Measurements from ENCODE around the gene MEGF9. TPM values are rescaled to one million over a fixed set of nuclear protein-coding genes. Genes with fewer than 3 reads are reported as not detected.

MEGF9 gene
- total and polyA plus RNA-seq, 7 experiments from 2014 or later, result 3.9 to 35.4 (median 11.1) TPM

DNA sequence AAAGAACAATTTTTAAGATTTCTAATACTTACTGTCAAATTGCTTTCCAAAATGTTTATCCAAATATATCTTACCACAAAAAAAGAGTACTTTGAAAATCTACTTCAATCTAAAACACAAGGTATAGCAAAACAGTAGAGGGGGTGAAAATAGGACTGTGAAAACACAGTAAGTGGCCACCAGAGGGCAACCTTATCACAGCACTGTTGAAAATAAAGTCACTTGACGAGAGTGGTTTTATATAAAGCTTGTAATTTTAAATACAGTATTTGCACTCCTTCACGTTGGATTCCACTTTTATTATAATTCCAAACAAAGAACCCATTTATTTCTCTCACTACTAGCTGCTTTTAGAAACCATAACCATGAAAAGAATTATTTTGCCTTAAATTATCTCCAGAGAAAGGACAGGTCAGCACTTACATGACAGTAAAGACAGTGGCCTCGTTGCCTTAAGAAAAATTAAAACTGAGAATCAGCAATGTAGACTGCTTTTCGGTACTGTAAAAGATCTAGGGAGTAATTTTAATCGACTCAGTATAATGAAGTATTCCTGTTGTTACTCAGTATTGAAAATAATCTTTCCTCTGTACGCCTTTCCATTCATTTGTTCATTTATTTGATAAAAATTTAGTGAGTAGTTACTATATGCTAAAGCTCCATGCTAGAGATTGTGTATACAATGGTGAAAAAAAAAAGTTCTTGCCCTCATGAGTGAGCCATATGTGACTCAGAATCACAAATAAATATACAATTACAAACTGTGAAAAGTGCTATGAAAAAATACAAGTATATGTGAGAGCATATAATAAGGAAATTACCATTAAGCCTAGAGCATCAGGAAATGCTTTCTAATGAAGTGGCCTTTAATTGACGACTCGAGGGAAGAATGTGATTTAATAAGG is 94.3 kb downstream of the MEGF9 start:
- Mint-ChIP-seq H3K4me3 (no peak overlapping the region), H3K27me3 (no peaks in the 10 kb centered on the region), H3K9me3 (no peaks in the 10 kb centered on the region), H3K36me3 (peaks cover 0 to 23% (median 0%) of the 10 kb centered on the region in 5 donors), H3K4me1 (peaks cover 3 to 10% (median 7%) of the 10 kb centered on the region in 7 donors), H3K27ac (no peak overlapping the region)
- Histone ChIP-seq H3K9me3 (ENCODE audit: control insufficient read depth in 2 of 3, low read length in 3 of 3) (no peaks in the 10 kb centered on the region), H3K4me1 (ENCODE audit: control insufficient read depth in 2 of 2, insufficient read depth in 2 of 2, low read length in 2 of 2) (peaks cover 0 to 3% of the 10 kb centered on the region in 2 donors), H3K4me3 (ENCODE audit: low read length) (no peak overlapping the region), H3K27me3 (ENCODE audit: control insufficient read depth in 2 of 2, insufficient read depth in 2 of 2, low read length in 2 of 2) (no peaks in the 10 kb centered on the region), H3K27ac (ENCODE audit: low read depth, low read length) (no peak overlapping the region), H3K36me3 (ENCODE audit: control insufficient read depth in 2 of 3, insufficient read depth in 3 of 3, low read length in 3 of 3) (no peaks in the 10 kb centered on the region)
- ATAC-seq (peak; percentile 94), DNase-seq (peak in 8 of 9 donors; percentile 22 to 59 (median 52))
- ChIA-PET POLR2A (interaction anchor here (0.6 kb wide), 1 partner anchor 397 kb away, joined by 3 read pairs; no protein-coding TSS in a partner anchor), CTCF (interaction anchor here (0.6 to 1.0 kb wide), 4 partner anchors 9 to 310 kb away, joined by 3 read pairs; no protein-coding TSS in a partner anchor)
- intact Hi-C loops (cut with micrococcal nuclease), result loop anchor here (1.0 to 5.0 kb wide), 6 partner anchors 92 to 780 kb away; partner anchors contain the start of gene MEGF9 (in 2 of the 2)

DNA sequence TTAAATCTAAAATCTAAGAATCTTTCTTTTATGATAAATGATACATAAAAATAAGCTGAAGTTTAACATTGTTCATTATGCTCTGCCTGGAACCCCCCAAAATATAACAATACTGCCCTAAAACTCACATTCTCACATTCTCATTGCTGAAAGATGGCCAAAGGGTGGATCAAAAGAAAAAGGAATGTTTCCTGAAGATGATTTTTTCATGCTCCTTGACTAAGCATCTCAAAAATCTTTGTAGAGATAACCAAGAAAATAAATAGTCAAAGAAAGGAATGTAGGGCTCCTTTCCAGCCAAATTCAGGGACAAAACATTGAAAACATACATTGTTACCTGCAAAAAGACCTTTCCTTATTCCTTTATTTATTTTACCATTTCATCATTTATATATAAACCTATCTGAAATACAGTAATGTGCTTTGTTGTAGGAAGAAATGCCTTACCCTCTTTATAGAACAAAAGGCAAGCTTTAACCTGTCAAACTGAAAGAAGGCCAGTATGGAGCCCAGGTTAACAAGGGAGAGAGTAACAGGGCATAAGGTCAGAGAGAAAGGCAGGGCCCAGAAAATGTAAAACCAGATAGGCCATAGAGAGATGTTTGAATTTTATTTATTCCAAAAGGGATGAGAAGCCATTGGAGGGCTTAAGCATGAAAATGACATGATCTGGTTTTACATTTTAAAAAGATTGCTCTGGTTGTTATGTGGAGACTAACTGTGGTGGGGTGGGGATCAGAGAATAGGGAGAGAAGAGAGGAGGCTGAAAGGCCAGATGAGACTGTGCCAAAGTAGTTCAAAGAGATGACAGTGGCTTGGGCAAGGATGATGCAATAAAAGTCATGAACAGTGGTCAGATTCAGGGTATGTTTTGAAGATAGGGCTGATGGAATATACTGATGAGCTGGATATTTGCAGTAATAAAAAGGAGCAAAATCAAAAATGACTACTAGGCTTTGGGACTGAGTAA is 97.0 kb downstream of the MEGF9 start:
- Histone ChIP-seq H3K27ac (ENCODE audit: low read depth, low read length) (no peak overlapping the region), H3K36me3 (ENCODE audit: control insufficient read depth in 2 of 3, insufficient read depth in 3 of 3, low read length in 3 of 3) (no peaks in the 10 kb centered on the region), H3K9me3 (ENCODE audit: control insufficient read depth in 2 of 3, low read length in 3 of 3) (no peaks in the 10 kb centered on the region), H3K27me3 (ENCODE audit: control insufficient read depth in 2 of 2, insufficient read depth in 2 of 2, low read length in 2 of 2) (no peaks in the 10 kb centered on the region), H3K4me3 (ENCODE audit: low read length) (no peak overlapping the region), H3K4me1 (ENCODE audit: control insufficient read depth in 2 of 2, insufficient read depth in 2 of 2, low read length in 2 of 2) (peaks cover 0 to 3% of the 10 kb centered on the region in 2 donors)
- H3K4me1 Mint-ChIP-seq, result peaks cover 3 to 10% (median 7%) of the 10 kb centered on the region in 7 donors
- no peak for DNase-seq
- H3K4me3 Mint-ChIP-seq, result no peak overlapping the region
- H3K36me3 Mint-ChIP-seq, result peaks cover 0 to 27% (median 0%) of the 10 kb centered on the region in 5 donors
- H3K9me3 Mint-ChIP-seq, result no peaks in the 10 kb centered on the region
- peak overlapping the region in 1 of 9 donors; percentile 32 for H3K27ac Mint-ChIP-seq
- no peak for ATAC-seq
- ChIA-PET CTCF (interaction anchor here (0.6 to 1.3 kb wide), 2 partner anchors 9 to 11 kb away, joined by 3 read pairs; no protein-coding TSS in a partner anchor), POLR2A (no interaction called here)
- intact Hi-C loops (cut with micrococcal nuclease), result loop anchor here in 1 of 2 donors (5.0 kb wide), 1 partner anchor 95 kb away; the partner anchor contains the start of gene MEGF9
- H3K27me3 Mint-ChIP-seq, result no peaks in the 10 kb centered on the region

DNA sequence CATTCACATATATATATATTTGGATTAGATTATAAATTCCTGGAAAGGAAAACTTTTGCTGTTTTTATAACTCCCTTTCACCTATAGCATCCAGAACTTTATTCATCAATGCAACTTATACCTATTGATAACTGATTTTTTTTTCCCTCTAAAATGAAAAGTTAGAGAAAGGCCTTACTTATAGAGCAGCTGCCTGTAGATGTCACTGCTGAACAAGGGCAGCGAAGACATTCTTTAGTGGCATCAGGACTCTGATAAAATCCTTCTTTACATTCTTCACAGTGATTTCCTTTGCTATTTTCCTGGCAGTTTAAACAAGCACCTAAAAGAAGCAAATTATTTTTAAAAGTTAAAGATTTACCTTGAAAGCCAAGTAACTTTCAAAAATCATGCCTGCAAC is 102.1 kb downstream of the MEGF9 start:
- Histone ChIP-seq H3K4me1 (ENCODE audit: control insufficient read depth in 2 of 2, insufficient read depth in 2 of 2, low read length in 2 of 2) (no peaks in the 10 kb centered on the region), H3K9me3 (ENCODE audit: control insufficient read depth in 2 of 3, low read length in 3 of 3) (no peaks in the 10 kb centered on the region), H3K27me3 (ENCODE audit: control insufficient read depth in 2 of 2, insufficient read depth in 2 of 2, low read length in 2 of 2) (no peaks in the 10 kb centered on the region), H3K27ac (ENCODE audit: low read depth, low read length) (no peak overlapping the region), H3K4me3 (ENCODE audit: low read length) (no peak overlapping the region), H3K36me3 (ENCODE audit: control insufficient read depth in 2 of 3, insufficient read depth in 3 of 3, low read length in 3 of 3) (peaks cover 4 to 8% (median 5%) of the 10 kb centered on the region in 3 experiments)
- peaks cover 5 to 42% (median 19%) of the 10 kb centered on the region in 5 donors for H3K36me3 Mint-ChIP-seq
- ChIA-PET POLR2A (no interaction called here), CTCF (no interaction called here)
- no peak overlapping the region for H3K4me3 Mint-ChIP-seq
- no peaks in the 10 kb centered on the region for H3K27me3 Mint-ChIP-seq
- intact Hi-C loops (cut with micrococcal nuclease), result no loop called here
- H3K27ac Mint-ChIP-seq, result no peak overlapping the region
- H3K4me1 Mint-ChIP-seq, result peaks cover 0 to 9% (median 0%) of the 10 kb centered on the region in 7 donors
- ATAC-seq (no peak), DNase-seq (no peak)
- no peaks in the 10 kb centered on the region for H3K9me3 Mint-ChIP-seq

- no peaks in the 10 kb centered on the region for H3K9me3 ChIP-seq (ENCODE audit: control insufficient read depth in 2 of 3, low read length in 3 of 3)
- peaks cover 5 to 42% (median 20%) of the 10 kb centered on the region in 5 donors for H3K36me3 Mint-ChIP-seq
- H3K27me3 ChIP-seq (ENCODE audit: control insufficient read depth in 2 of 2, insufficient read depth in 2 of 2, low read length in 2 of 2), result no peaks in the 10 kb centered on the region
- ChIA-PET CTCF (no interaction called here), POLR2A (interaction anchor here (0.6 kb wide), 1 partner anchor 57 kb away, joined by 5 read pairs; no protein-coding TSS in a partner anchor)
- peaks cover 4 to 8% (median 5%) of the 10 kb centered on the region in 3 experiments for H3K36me3 ChIP-seq (ENCODE audit: control insufficient read depth in 2 of 3, insufficient read depth in 3 of 3, low read length in 3 of 3)
- H3K27ac Mint-ChIP-seq, result no peak overlapping the region
- DNase-seq, result no peak
- no peak for ATAC-seq
- H3K9me3 Mint-ChIP-seq, result no peaks in the 10 kb centered on the region
- no peaks in the 10 kb centered on the region for H3K4me1 ChIP-seq (ENCODE audit: control insufficient read depth in 2 of 2, insufficient read depth in 2 of 2, low read length in 2 of 2)
- H3K4me1 Mint-ChIP-seq, result peaks cover 0 to 9% (median 0%) of the 10 kb centered on the region in 7 donors
- intact Hi-C loops (cut with micrococcal nuclease), result no loop called here
- no peak overlapping the region for H3K4me3 ChIP-seq (ENCODE audit: low read length)
- no peaks in the 10 kb centered on the region for H3K27me3 Mint-ChIP-seq
- H3K4me3 Mint-ChIP-seq, result no peak overlapping the region
- H3K27ac ChIP-seq (ENCODE audit: low read depth, low read length), result no peak overlapping the region
Observed at GRCh38 chr9:120611690-120612068, 102.6 kb downstream of the MEGF9 start.

DNA sequence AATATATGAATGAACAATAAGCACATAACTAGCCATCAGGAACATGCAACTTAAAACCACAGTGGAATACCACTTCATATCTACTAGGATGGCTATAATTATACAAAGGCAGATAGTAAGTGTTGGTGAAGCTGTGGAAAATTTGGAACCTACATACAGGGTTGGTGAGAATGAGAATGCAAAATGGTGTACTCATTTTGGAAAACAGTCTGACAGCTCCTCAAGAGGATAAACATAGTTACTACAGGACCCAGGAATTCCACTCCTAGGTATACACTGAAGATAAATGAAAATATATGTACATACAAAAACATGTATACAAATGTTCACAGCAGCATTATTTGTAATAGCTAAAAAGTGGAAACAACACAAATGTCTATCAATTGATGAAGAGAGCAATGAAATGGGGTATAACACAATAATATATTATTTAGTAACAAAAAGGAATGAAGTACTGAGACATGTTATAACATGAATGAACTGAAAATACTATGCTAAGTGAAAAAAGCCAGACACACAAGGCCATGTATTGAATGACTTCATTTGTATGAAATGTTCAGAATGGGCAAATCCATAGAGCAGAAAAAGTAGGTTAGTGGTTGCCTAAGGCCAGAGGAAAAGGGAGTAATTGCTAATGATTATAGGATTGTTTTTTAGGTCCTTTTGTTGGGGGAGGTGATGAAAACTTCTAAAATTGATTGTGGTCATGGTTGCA is 103.1 kb downstream of the MEGF9 start:
- Histone ChIP-seq H3K27ac (ENCODE audit: low read depth, low read length) (no peak overlapping the region), H3K27me3 (ENCODE audit: control insufficient read depth in 2 of 2, insufficient read depth in 2 of 2, low read length in 2 of 2) (no peaks in the 10 kb centered on the region), H3K4me1 (ENCODE audit: control insufficient read depth in 2 of 2, insufficient read depth in 2 of 2, low read length in 2 of 2) (no peaks in the 10 kb centered on the region), H3K4me3 (ENCODE audit: low read length) (no peak overlapping the region), H3K9me3 (ENCODE audit: control insufficient read depth in 2 of 3, low read length in 3 of 3) (no peaks in the 10 kb centered on the region), H3K36me3 (ENCODE audit: control insufficient read depth in 2 of 3, insufficient read depth in 3 of 3, low read length in 3 of 3) (peaks cover 4 to 8% (median 8%) of the 10 kb centered on the region in 3 experiments)
- no peak for ATAC-seq
- CTCF ChIA-PET, result interaction anchor here (1.1 kb wide), 1 partner anchor 11 kb away, joined by 3 read pairs; no protein-coding TSS in a partner anchor
- Mint-ChIP-seq H3K36me3 (peaks cover 5 to 42% (median 20%) of the 10 kb centered on the region in 5 donors), H3K27me3 (no peaks in the 10 kb centered on the region), H3K4me3 (no peak overlapping the region), H3K4me1 (peaks cover 0 to 9% (median 0%) of the 10 kb centered on the region in 7 donors), H3K9me3 (no peaks in the 10 kb centered on the region), H3K27ac (no peak overlapping the region)
- DNase-seq, result no peak
- intact Hi-C loops (cut with micrococcal nuclease), result no loop called here
- POLR2A ChIA-PET, result interaction anchor here (0.6 kb wide), 1 partner anchor 58 kb away, joined by 5 read pairs; no protein-coding TSS in a partner anchor

- CTCF ChIA-PET, result no interaction called here
- intact Hi-C loops (cut with micrococcal nuclease), result no loop called here
- no peak overlapping the region for H3K4me3 ChIP-seq (ENCODE audit: low read length)
- no peak for ATAC-seq
- Mint-ChIP-seq H3K9me3 (no peaks in the 10 kb centered on the region), H3K4me1 (peaks cover 0 to 9% (median 0%) of the 10 kb centered on the region in 7 donors), H3K27me3 (no peaks in the 10 kb centered on the region), H3K4me3 (no peak overlapping the region), H3K36me3 (peaks cover 8 to 52% (median 25%) of the 10 kb centered on the region in 5 donors), H3K27ac (no peak overlapping the region)
- H3K27ac ChIP-seq (ENCODE audit: low read depth, low read length), result no peak overlapping the region
- POLR2A ChIA-PET, result no interaction called here
- no peaks in the 10 kb centered on the region for H3K9me3 ChIP-seq (ENCODE audit: control insufficient read depth in 2 of 3, low read length in 3 of 3)
- H3K4me1 ChIP-seq (ENCODE audit: control insufficient read depth in 2 of 2, insufficient read depth in 2 of 2, low read length in 2 of 2), result no peaks in the 10 kb centered on the region
- no peak for DNase-seq
- H3K27me3 ChIP-seq (ENCODE audit: control insufficient read depth in 2 of 2, insufficient read depth in 2 of 2, low read length in 2 of 2), result no peaks in the 10 kb centered on the region
- peaks cover 4 to 14% (median 12%) of the 10 kb centered on the region in 3 experiments for H3K36me3 ChIP-seq (ENCODE audit: control insufficient read depth in 2 of 3, insufficient read depth in 3 of 3, low read length in 3 of 3)
Observed at GRCh38 chr9:120609636-120610035, 104.6 kb downstream of the MEGF9 start.

All from naive thymus-derived CD4-positive, alpha-beta T cell (primary cell).